Motor neuron (in vitro differentiated cells): Measurements from ENCODE around the gene TMC2. TPM values are rescaled to one million over a fixed set of nuclear protein-coding genes. Genes with fewer than 3 reads are reported as not detected.
A peak's percentile ranks its signal among the peaks of the same experiment; 100 is the strongest.

ENCODE experiments used
- ATAC-seq, 8 experiments: fragments of 200-7000 bp; cut with Tn5 transposase; replicated peaks in 6 of 8; 2 replicates each; pipeline ENCODE4 v1.8.0; 2021; ENCODE audit warnings: mild to moderate bottlenecking in 8 of 8, moderate library complexity in 8 of 8
- H3K27ac ChIP-seq, 2 donors: fragments of 250-450 bp; sonication (Bioruptor Pico); 2 replicates each; pipeline ENCODE4 v1.9.0; 2021; ENCODE audit warnings: antibody characterized with exemption in 2 of 2, mild to moderate bottlenecking in 2 of 2, moderate library complexity in 1 of 2
- H3K4me1 ChIP-seq, 2 donors: fragments of 250-450 bp; sonication (Bioruptor Pico); replicated peaks in 1 of 2; 2 replicates each; pipeline ENCODE4 v1.6.1; 2021; ENCODE audit warnings: antibody characterized with exemption in 2 of 2, mild to moderate bottlenecking in 2 of 2, moderate library complexity in 1 of 2
- H3K4me3 ChIP-seq, 5 donors: fragments of 250-450 bp; sonication (Bioruptor Pico); 2 replicates each; pipeline ENCODE4 v1.9.0; 2021; ENCODE audit warnings: antibody characterized with exemption in 5 of 5, mild to moderate bottlenecking in 5 of 5, moderate library complexity in 4 of 5
- WGBS, 10 experiments: fragments of 450-650 bp; shearing (Covaris generic); methylation state at CpG; one replicate each; pipeline ENCODE4 v1.0.0; 2022; 5-methylcytosine and 5-hydroxymethylcytosine counted together
- in situ Hi-C, 9 experiments: fragments of 400-800 bp; cut with MboI; loops; one replicate each; pipeline ENCODE4 v1.15.0; 2021; ENCODE audit warnings: low sequenced_read_pairs in 9 of 9, low pct_unique_long_range_greater_than_20kb in 2 of 9; ENCODE audit not compliant: unreplicated experiment in 9 of 9
- total RNA-seq, 8 experiments: library from RNA; unstranded; fragments of 300-600 nt; gene quantifications; 2 replicates each; pipeline versions ENCODE4 v1.2.3 to v1.2.4, GENCODE V29; 2022

The TMC2 gene
- total RNA-seq, 8 experiments from 2014 or later = 0.05 to 0.62 (median 0.17) TPM

DNA sequence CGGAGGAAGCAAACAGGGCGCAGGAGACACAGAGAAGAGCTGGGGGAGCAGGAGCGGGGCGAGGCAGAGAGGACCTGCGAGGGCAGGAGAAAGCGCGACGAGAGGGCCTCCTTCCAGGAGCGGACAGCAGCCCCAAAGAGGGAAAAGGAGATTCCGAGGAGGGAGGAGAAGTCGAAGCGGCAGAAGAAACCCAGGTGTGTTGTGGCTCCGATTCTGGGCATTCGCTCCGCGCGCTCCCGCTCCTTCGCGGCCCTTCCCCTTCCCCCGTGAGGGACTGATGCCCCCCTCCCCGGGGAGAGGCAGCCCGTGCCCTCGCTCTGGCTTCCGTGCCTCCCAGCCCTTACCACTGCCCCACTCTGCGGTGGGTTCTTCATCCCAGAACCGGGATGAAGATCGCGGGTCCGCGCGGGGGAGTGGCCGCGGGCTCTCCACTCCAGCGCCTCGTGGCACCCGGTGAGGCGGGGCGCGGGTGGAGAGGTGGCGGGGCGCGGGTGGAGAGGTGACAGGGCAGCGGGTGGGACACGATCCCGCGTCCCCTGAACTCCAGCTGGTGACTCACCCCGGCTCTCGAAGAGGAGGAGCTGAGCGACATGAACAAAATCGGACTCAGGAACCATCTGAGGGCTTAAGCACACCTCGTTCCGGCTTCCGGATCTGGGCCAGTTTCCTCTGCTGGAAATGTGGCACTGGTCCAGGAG, 22.4 kb downstream of the TMC2 start:
- in situ Hi-C loops = no loop called here
- ATAC-seq = peak in 4 of 8 experiments; percentile 17 to 25 (median 18)
- H3K4me3 ChIP-seq = peak overlapping the region in 4 of 5 donors; percentile 5 to 18 (median 10)
- no peak overlapping the region for H3K27ac ChIP-seq
- WGBS, 10 experiments = 0 to 20% (median 0%) methylated on average over 1 to 7 of the region's 54 CpGs; no CpG with 5 or more reads in 4 of the 10 experiments
- peaks cover 0 to 5% of the 10 kb centered on the region in 2 donors for H3K4me1 ChIP-seq

DNA sequence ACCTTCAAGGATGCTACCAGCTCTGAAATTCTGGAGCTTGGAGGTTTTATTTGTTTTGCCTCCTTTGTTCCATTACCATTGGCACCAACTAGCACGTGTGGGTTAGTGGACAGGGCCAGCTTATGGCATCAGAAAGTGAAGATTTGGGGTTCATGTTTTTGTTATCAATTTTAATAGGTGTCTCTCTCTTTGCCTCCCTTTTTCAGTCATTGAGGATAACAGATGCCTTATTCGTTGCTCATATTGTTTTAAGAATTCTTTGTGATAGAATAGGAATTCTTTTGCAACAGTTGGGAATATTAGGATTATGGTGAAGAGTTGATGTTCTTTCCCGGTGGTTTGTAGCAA, 22.9 kb downstream of the TMC2 start:
- in situ Hi-C loops = no loop called here
- Histone ChIP-seq H3K4me1 (peaks cover 0 to 5% of the 10 kb centered on the region in 2 donors), H3K27ac (no peak overlapping the region), H3K4me3 (no peak overlapping the region)
- no peak for ATAC-seq
- WGBS, 10 experiments = 0 to 58% (median 25%) methylated on average over 1 to 3 of the region's 3 CpGs; no CpG with 5 or more reads in 3 of the 10 experiments

DNA sequence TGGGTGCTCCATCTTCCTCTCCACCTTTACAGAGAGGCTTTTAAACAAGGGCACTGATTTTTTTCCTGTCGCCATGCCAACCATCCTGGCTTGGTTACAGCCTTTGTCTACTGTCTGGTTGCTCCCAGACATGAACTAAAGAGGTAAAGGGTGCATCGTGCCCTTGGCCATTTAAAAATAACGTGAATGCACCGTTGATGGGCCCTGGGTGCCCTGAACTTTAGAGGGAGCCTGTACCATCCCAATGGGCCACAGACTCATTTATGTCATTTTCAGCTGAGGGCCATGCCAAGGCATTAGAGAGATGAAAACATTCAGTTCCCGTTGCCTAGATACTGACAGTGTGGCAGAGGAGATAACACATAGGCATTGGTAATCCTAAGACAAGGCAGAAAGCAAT, 23.3 kb downstream of the TMC2 start:
- no peak overlapping the region for H3K27ac ChIP-seq
- peaks cover 0 to 5% of the 10 kb centered on the region in 2 donors for H3K4me1 ChIP-seq
- 13 to 100% (median 62%) methylated on average over 1 to 5 of the region's 5 CpGs; no CpG with 5 or more reads in 4 of the 10 experiments for WGBS, 10 experiments
- in situ Hi-C loops = no loop called here
- peak in 1 of 8 experiments; percentile 78 for ATAC-seq
- no peak overlapping the region for H3K4me3 ChIP-seq

DNA sequence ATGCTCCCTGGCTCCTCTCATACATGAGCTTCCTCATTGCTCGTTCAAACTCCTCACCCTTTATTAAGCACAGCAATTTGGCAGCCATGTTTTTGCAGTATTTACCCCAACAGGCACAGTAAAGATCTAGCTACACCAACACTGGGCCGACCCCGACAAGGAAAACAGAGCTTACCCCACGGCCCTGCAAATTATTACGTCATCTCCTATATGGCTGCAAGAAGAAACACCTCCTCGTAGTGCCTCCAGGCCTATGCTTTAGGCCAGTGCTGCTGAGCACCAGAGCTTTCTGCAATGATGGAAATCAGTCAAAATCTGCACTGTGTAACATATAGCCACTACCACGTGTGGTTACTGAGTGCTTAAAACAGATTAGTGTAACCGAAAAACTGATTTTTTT, 26.7 kb downstream of the TMC2 start:
- WGBS, 10 experiments = 12 to 73% (median 63%) methylated on average over 4 to 8 of the region's 8 CpGs
- H3K4me3 ChIP-seq = no peak overlapping the region
- H3K27ac ChIP-seq = no peak overlapping the region
- in situ Hi-C loops = no loop called here
- peaks cover 0 to 5% of the 10 kb centered on the region in 2 donors for H3K4me1 ChIP-seq
- ATAC-seq = no peak

DNA sequence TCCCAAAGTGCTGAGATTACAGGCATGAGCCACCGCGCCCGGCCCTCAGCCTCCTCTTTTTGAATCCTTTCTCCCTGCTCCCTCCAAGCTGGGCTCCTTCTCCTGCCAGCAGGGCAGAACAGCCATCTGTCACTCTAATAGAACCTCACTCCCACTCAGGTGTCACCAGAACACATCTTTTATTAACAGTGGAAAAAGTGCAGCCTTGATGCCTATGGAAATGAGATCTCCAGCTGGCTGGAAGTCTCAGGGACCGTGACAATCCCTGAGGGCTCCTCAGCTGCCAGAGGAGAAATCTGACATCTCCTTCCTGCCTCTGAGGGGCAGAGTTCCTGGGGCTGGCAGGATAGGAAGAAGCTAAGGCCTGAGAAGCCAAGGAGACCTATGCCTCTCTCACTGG, 28.0 kb downstream of the TMC2 start:
- Histone ChIP-seq H3K27ac (no peak overlapping the region), H3K4me1 (peaks cover 0 to 5% of the 10 kb centered on the region in 2 donors), H3K4me3 (no peak overlapping the region)
- no peak for ATAC-seq
- WGBS, 10 experiments = 0 to 100% (median 20%) methylated on average over 1 to 3 of the region's 4 CpGs; no CpG with 5 or more reads in 6 of the 10 experiments
- in situ Hi-C loops = no loop called here

DNA sequence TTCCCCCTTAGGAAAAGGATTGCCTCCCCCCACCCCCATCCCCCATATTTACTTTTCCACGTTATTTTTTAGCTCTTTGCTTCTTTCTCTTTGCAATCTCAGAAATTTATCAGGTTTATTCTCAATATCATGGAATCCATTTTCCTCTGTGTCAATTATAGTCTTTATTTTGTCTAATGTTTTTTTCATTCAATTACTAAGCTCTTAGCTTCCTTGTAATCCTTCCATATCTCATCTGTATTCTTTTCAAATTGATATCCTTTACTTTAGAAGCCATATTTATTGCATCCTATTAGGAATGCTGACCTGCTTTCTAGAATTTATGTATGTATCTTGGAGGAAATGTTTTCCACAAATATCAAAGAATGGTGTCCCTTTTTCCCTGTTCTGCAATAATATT, 39.3 kb downstream of the TMC2 start:
- Histone ChIP-seq H3K27ac (no peak overlapping the region), H3K4me3 (no peak overlapping the region), H3K4me1 (peaks cover 3 to 6% of the 10 kb centered on the region in 2 donors)
- no peak for ATAC-seq
- WGBS, 10 experiments = 0 to 40% (median 11%) methylated on average over 1 of the region's 1 CpG; no CpG with 5 or more reads in 3 of the 10 experiments
- in situ Hi-C loops = no loop called here

DNA sequence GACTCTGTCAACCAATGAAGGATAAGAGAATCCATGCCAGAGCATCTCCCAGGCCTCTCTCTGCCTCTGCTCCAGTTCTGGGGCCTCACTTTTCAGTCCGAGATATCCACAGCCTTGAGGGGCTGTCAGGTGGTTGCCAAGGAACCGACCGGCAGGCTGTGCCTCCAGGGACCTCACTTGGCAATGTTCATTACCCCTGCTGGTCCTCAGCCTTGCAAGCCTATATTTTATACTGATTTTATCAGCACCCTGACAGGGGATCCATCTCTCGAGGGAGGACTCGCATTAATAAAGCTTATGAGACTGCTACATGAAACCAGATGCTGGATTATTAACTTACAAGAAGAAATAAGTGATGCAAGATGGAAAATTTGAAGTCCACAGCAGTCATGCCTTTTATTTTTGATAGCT, 39.9 kb downstream of the TMC2 start:
- peaks cover 3 to 6% of the 10 kb centered on the region in 2 donors for H3K4me1 ChIP-seq
- no peak overlapping the region for H3K27ac ChIP-seq
- WGBS, 10 experiments = 3 to 77% (median 25%) methylated on average over 2 to 5 of the region's 5 CpGs; no CpG with 5 or more reads in 2 of the 10 experiments
- H3K4me3 ChIP-seq = no peak overlapping the region
- peak in 4 of 8 experiments; percentile 78 to 99 (median 90) for ATAC-seq
- in situ Hi-C loops = no loop called here

DNA sequence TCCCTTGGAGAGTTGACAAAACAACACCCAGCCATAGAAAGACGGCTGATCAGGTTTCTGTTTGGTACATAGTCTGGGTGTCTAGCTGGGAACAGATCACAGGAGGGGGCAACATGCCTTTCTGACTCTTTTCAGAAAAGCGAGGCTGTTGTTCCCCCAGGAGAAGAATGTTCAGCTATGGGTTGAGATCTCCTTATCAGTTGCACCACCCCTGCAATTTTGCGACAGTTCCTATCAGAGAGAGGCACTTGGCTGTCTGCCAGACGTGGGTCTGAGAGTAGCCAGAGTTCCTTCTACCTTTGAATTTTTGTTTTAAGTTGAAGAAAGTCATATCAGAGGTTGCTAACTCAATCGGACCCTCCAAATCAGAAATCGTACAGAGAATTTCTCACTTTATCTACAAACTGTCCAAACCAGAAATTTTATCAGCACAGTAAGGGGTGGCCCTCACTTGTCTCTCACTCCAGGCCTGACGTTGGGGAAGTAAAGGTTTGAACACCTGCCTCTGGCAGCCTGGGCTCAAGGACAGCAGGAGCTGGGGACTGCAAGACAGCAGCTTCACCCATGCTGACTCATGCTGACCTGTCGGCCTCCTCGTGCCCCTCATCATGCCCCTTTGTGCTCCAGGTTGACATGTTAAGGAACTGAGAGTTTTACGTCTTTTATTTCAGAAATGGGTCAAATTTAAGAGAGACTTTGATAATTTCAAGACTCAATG, 42.3 kb downstream of the TMC2 start:
- Histone ChIP-seq H3K4me1 (peaks cover 3 to 6% of the 10 kb centered on the region in 2 donors), H3K4me3 (no peak overlapping the region), H3K27ac (no peak overlapping the region)
- in situ Hi-C loops = no loop called here
- ATAC-seq = no peak
- WGBS, 10 experiments = 0 to 79% (median 53%) methylated on average over 1 to 9 of the region's 10 CpGs; no CpG with 5 or more reads in 2 of the 10 experiments

DNA sequence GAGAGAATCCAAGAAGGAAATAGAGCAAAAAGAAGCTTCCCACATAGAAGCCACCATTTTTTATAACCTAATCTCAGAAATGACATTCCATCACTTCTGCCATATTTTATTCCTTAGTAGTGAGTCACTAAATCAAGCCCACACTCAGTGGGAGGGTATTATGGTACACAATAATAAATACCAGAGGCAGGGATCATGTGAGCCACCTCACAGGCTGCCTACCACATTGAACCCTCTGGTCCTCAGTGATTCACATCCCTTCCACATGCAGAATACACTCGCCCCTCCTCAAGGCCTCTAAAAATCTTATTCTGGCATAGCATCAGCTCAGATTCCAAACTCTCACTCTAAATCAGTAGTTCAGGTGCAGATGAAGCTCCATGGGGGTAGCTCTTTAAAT, 49.4 kb downstream of the TMC2 start:
- Histone ChIP-seq H3K27ac (no peak overlapping the region), H3K4me3 (no peak overlapping the region), H3K4me1 (no peaks in the 10 kb centered on the region)
- 31 to 63% (median 58%) methylated on average over 1 of the region's 1 CpG; no CpG with 5 or more reads in 7 of the 10 experiments for WGBS, 10 experiments
- peak in 2 of 8 experiments; percentile 32 to 51 for ATAC-seq
- in situ Hi-C loops = no loop called here

DNA sequence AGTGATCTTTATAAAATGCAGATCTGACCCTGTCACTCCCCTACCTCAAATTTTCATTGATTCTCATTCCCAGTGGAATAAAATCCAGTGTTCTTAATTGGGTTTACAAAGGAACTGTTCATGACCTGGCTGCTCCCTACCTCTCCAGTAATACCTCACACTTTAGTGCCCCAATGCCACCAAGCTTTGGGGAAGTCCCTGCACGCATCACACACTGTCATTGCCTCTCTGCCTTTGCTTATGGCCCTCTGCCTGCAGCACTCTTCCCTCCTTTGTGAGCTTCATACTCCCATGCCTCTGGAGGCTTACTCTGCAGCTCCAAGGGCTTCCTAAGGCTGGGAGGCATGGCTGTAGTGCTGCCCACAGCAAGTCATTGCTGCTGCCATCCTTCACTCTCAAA, 57.4 kb downstream of the TMC2 start:
- 60 to 80% (median 67%) methylated on average over 1 of the region's 1 CpG; no CpG with 5 or more reads in 7 of the 10 experiments for WGBS, 10 experiments

DNA sequence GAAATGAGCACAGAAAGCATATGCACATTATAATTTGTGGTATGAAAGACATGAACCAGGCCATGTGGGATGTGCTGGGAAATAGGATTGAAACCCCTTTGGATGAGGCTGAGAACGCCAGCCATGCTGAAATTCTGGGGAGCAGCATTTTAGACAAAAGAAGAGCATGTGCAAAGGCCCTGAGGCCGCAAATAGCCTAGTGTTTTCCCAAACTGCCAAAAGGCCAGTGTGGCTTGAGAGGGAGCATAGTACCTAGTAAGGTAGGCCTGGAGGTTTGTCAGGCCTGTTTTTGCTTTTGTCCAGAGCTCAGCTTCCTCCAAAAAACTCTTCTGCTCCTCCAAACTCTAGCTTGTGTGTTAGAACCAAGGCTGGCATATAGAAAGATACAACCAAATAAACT, 58.7 kb downstream of the TMC2 start:
- in situ Hi-C loops = no loop called here
- Histone ChIP-seq H3K27ac (no peak overlapping the region), H3K4me3 (no peak overlapping the region), H3K4me1 (no peaks in the 10 kb centered on the region)
- ATAC-seq = no peak
- 40 to 100% (median 70%) methylated on average over 1 to 2 of the region's 2 CpGs; no CpG with 5 or more reads in 3 of the 10 experiments for WGBS, 10 experiments

More for the DNA sequence above, 57.4 kb downstream of the TMC2 start:
- no peak for ATAC-seq
- no peak overlapping the region for H3K27ac ChIP-seq
- no peak overlapping the region for H3K4me3 ChIP-seq
- in situ Hi-C loops = no loop called here
- no peaks in the 10 kb centered on the region for H3K4me1 ChIP-seq

DNA sequence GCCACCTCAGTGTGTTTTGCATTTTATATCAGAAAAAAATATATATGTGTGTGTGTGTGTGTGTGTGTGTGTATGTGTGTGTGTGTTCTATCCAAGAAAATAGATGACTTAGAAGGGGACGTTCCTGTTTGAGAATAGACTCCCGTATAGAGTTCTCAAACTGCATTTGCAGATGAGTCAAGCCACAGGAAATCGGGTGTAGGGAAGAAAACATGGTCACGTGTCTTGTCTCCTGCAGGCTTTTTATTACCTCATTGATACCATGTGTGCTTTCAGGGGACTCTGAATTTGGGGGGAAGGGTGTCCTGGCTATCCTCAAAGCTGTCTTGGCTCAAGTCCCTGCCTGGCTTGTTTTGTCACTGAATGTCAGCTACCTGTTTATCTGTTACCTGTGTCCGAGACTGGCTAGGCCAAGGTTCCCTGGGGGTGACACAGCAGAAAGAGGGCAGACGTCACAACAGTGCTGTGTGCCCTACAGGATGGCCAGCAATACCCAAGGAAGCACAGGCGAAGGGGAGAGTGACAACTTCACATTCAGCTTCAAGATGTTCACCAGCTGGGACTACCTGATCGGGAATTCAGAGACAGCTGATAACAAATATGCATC, 60.4 kb downstream of the TMC2 start:
- in situ Hi-C loops = no loop called here
- WGBS, 10 experiments = 4 to 77% (median 38%) methylated on average over 2 to 5 of the region's 8 CpGs; no CpG with 5 or more reads in 2 of the 10 experiments
- no peak overlapping the region for H3K27ac ChIP-seq
- no peaks in the 10 kb centered on the region for H3K4me1 ChIP-seq
- H3K4me3 ChIP-seq = no peak overlapping the region
- peak in 2 of 8 experiments; percentile 73 to 77 for ATAC-seq
